ENCODE measurements around the gene KCNJ16. TPM values are rescaled to one million over a fixed set of nuclear protein-coding genes. Genes with fewer than 3 reads are reported as not detected.

The KCNJ16 gene
- total RNA-seq, 1 donor from 2014 or later = 0.12 TPM

GRCh38 chr17:70115126-70115525, 40.1 kb downstream of the KCNJ16 start:
- DNase-seq (ENCODE audit: low read depth, low spot score) = no peak
- no peaks in the 10 kb centered on the region for H3K27me3 Mint-ChIP-seq (ENCODE audit: low read depth)
- H3K27ac Mint-ChIP-seq (ENCODE audit: unreplicated experiment) = no peak overlapping the region
- TF ChIP-seq CTCF (conservative IDR thresholded peaks at IDR 0.05) = no peak
- no peak overlapping the region for H3K4me3 Mint-ChIP-seq
- no peaks in the 10 kb centered on the region for H3K4me1 Mint-ChIP-seq
- H3K36me3 Mint-ChIP-seq (ENCODE audit: low read depth) = peaks cover 2% of the 10 kb centered on the region
- peaks cover 11% of the 10 kb centered on the region for H3K9me3 Mint-ChIP-seq

- Mint-ChIP-seq H3K27me3 (ENCODE audit: low read depth) (no peaks in the 10 kb centered on the region), H3K9me3 (peaks cover 6% of the 10 kb centered on the region), H3K36me3 (ENCODE audit: low read depth) (no peaks in the 10 kb centered on the region), H3K4me3 (no peak overlapping the region), H3K27ac (ENCODE audit: unreplicated experiment) (no peak overlapping the region), H3K4me1 (peaks cover 4% of the 10 kb centered on the region)
- no peak for DNase-seq (ENCODE audit: low read depth, low spot score)
- no peak for TF ChIP-seq CTCF (conservative IDR thresholded peaks at IDR 0.05)
Observed at GRCh38 chr17:70116919-70117318, 41.9 kb downstream of the KCNJ16 start.

GRCh38 chr17:70119545-70119944, 44.5 kb downstream of the KCNJ16 start:
- no peak overlapping the region for H3K27ac Mint-ChIP-seq (ENCODE audit: unreplicated experiment)
- no peak for DNase-seq (ENCODE audit: low read depth, low spot score)
- H3K27me3 Mint-ChIP-seq (ENCODE audit: low read depth) = no peaks in the 10 kb centered on the region
- H3K9me3 Mint-ChIP-seq = peaks cover 2% of the 10 kb centered on the region
- H3K4me1 Mint-ChIP-seq = peaks cover 4% of the 10 kb centered on the region
- TF ChIP-seq CTCF (conservative IDR thresholded peaks at IDR 0.05) = no peak
- H3K36me3 Mint-ChIP-seq (ENCODE audit: low read depth) = no peaks in the 10 kb centered on the region
- H3K4me3 Mint-ChIP-seq = no peak overlapping the region

- Mint-ChIP-seq H3K36me3 (ENCODE audit: low read depth) (no peaks in the 10 kb centered on the region), H3K4me3 (no peak overlapping the region), H3K27me3 (ENCODE audit: low read depth) (no peaks in the 10 kb centered on the region), H3K4me1 (peaks cover 4% of the 10 kb centered on the region), H3K9me3 (peaks cover 2% of the 10 kb centered on the region), H3K27ac (ENCODE audit: unreplicated experiment) (no peak overlapping the region)
- DNase-seq (ENCODE audit: low read depth, low spot score) = no peak
- no peak for TF ChIP-seq CTCF (conservative IDR thresholded peaks at IDR 0.05)
Observed at GRCh38 chr17:70119983-70120382, 45.0 kb downstream of the KCNJ16 start.

- H3K36me3 Mint-ChIP-seq (ENCODE audit: low read depth) = no peaks in the 10 kb centered on the region
- no peak for DNase-seq (ENCODE audit: low read depth, low spot score)
- H3K9me3 Mint-ChIP-seq = peaks cover 2% of the 10 kb centered on the region
- no peak for TF ChIP-seq CTCF (conservative IDR thresholded peaks at IDR 0.05)
- no peak overlapping the region for H3K27ac Mint-ChIP-seq (ENCODE audit: unreplicated experiment)
- H3K27me3 Mint-ChIP-seq (ENCODE audit: low read depth) = no peaks in the 10 kb centered on the region
- peaks cover 4% of the 10 kb centered on the region for H3K4me1 Mint-ChIP-seq
- no peak overlapping the region for H3K4me3 Mint-ChIP-seq
Observed at GRCh38 chr17:70120425-70120824, 45.4 kb downstream of the KCNJ16 start.

- DNase-seq (ENCODE audit: low read depth, low spot score) = no peak
- Mint-ChIP-seq H3K9me3 (peaks cover 2% of the 10 kb centered on the region), H3K27ac (ENCODE audit: unreplicated experiment) (no peak overlapping the region), H3K36me3 (ENCODE audit: low read depth) (no peaks in the 10 kb centered on the region), H3K27me3 (ENCODE audit: low read depth) (no peaks in the 10 kb centered on the region), H3K4me3 (no peak overlapping the region), H3K4me1 (peaks cover 4% of the 10 kb centered on the region)
- no peak for TF ChIP-seq CTCF (conservative IDR thresholded peaks at IDR 0.05)
Observed at GRCh38 chr17:70121126-70121525, 46.1 kb downstream of the KCNJ16 start.

All from neural crest cell (in vitro differentiated cells).